NCI-H2171 (cell line): ENCODE results near the gene ARL8B.

Experiments
- DNase-seq: peaks from one replicate; lab custom pipeline; 2025; lab: John Stamatoyannopoulos, UW

Gene ARL8B

DNA sequence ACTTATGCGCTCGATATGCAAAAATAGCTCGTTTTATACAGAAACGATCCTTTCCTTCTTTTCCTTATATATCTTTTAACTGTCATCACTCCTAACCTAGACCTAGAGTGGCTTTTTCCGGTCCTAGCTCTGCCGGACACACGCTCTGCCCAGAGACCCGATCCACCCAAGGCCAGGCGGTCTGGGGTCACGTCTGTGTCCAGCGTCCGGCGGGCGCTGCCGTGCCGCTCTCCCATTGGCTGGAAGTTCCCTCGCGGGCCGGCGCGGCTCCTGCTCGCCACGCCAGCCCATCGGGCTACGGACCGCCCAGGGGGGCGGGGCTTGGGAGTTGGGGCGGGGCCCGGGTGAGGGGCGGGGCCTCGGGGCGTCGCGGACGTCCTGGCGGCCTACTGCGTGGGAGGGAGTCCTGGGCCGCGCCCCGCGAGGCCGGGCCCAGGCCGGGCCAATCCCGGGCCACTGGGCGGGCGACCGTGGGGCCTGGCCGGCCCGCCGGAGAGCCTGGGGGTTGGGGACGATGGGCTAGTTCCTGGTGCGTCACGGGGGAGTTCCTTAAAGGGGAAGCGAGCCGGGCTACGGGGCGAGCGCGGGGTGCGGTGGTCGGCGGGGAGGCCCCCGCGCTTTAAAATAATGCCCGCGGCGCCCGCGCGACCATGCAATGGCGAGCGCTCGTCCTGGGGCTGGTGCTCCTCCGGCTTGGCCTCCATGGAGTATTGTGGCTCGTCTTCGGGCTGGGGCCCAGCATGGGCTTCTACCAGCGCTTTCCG lies 65.2 kb downstream of the ARL8B start, which contains the start of gene EDEM1:
TSS of gene EDEM1 (plus strand) at position 552 of the 764 bp plus-strand sequence. CDS start at position 651, 99 bp downstream.
- DNase-seq: peak; percentile 37

DNA sequence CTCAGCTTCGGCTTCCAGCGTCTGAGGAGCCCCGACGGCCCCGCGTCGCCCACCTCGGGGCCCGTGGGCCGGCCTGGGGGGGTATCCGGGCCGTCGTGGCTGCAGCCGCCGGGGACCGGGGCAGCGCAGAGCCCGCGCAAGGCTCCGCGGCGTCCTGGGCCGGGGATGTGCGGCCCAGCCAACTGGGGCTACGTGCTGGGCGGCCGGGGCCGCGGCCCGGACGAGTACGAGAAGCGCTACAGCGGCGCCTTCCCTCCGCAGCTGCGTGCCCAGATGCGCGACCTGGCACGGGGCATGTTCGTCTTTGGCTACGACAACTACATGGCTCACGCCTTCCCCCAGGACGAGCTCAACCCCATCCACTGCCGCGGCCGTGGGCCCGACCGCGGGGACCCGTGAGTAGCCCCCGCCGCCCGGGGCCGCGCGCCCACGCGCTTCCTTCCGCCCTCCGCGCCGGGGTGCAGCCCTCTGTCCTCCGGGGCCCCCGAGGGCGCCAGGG lies 65.9 kb downstream of the ARL8B start:
- DNase-seq: no peak

DNA sequence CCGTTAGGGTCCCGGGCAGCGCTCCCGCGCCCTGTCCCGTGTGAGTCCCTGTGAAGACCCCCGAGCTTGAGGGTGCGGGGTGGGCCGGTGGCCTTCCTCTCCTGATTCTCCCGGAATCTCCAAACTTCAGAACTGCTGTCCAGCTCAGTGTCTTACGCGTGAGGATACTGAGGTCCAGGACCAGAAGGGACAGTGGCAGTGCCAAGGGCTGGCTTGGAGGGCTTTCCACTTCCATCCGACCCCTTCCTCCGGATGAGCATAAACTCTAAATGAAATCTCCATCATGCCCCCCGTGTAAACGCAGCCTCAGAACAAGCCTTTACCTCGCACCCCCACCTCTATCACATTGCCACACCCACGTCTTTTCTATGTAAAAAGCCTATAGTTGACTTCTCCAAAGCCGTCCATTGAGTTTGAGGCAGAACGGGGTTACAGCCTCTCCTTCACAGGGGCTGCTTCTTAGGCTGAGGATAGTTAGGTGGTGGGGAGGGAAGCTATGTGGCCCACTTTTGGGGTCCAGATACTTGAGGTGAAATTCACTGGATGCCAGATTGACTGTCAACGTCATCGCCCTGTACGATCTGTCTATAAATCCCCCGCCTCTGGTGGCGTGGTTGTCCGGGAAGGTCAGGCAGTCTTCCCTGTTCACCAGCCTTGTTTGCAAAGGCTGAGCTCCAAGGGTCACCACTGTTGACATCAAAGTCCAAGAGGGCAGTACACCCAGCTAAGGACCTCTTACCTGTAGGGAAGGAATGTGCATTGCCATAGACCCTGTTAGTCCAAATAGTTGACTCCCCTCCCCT lies 66.5 kb downstream of the ARL8B start:
- no peak for DNase-seq

DNA sequence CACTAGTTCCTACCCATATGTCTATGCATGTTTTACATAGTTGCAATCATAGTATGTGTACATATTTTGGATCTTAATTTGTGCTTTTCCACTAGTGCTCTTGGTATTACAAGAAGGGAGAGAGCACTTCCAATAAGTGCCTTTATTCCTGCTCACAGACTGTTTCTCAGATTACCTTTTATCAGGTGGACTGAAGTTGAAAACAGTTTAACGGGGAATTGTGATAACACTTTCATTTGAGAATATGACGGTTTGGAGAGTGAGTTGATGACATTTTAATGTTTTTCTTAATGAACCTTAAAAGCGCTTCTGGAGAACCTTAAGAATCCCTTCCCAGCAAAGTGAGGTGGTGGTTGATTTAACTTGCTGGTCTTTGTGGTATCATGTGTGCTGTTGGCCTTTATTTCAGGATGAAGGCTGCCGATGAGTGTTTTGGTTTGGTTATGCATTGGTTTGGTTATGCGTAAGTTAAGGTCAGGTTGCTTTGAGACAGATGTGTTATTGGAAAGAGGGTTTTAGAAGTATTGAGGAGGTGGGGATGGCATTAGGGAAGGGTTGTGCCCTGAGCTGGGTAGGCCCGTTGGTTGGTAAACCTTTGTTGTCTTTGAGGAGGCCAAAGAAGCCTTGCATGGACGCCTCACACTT lies 68.2 kb downstream of the ARL8B start:
- no peak for DNase-seq

DNA sequence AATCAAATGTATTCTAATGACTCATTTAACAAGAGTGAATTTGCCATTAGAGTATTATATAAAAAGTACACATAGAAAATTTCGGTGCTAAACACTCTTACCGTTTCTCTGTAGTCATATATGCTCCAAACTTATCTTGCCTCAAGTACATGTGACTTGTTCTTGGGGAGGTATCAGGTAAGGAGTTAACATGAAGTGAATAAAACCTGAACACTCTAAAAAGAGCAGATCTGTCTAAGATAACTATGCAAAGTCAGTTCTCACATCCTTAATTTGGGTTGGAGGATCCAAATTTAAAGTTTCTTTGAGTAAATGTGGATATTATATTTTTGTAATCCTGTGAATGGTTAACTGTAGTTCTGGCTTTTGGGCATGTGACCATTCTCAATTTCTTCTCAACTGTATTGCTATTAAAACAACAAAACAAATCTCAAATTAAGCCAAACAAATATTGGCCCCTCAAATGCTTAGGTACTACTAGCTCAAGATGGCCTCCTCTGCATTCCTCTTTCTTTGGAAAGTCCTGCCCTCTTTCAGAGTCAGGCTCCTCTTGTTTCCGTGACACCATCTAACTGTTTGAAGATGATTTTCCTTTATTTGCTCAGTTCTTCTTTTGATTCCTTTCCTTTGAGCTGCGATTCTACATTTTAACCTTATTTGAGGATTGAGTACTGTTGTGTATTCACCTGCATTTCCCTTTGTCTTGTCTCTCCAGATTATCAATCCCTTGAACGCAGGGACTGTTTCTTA lies 69.6 kb downstream of the ARL8B start:
- DNase-seq: no peak

DNA sequence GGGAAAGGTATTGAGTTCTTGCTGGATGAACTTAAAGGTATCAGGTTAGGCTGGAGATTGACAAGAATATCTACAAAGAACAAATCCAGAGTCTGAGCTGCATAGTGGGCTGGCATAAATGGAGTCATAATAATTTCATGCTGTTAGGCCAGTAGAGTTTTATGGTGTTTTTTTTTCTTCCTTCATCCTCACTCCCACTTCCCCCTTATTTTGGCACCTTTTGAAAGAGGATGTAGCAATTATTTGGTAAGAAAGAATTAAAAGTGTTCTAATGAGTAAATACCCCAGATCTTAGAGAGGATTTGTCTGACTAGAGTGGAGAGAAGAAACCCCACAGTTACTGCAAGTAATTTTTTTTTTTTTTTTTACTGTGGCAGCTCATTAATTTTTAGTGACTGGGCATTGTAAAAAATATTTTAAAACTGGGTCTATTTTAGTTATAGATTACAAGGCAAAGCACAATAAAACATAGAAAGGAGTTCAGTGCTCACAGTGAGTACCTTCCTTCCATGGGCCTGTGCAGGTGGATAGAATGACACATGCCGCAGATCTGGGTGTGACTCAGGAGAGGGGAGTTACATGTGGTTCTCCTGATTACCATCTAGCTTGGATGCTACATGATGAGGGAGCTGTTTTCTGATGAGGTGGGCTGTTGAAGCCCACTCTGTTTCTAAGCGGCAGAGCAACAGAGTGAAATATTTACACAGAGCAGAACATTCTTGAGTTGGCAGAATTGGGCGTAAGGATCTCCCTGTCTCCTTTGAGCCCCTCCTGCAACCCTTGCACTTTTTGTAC lies 70.7 kb downstream of the ARL8B start:
- no peak for DNase-seq

DNA sequence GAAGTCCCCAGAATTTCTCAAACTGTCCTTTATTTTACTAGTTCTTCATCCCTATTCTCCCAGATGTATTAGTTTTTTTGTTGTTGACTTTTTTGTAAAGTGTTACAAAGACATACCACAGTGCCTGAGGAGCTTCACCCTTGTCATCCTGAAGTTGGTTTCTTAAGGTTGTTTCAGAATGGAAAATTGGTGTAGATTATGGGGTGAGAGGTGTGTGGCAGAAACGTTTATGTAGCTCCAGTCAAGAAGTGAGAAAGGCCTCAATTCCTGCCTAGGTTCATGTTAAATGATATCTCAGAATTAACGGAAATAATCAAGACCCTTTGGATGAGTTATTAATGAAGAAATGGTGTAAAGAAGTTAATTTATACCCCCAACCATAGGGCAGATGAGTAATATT lies 72.2 kb downstream of the ARL8B start:
- no peak for DNase-seq

DNA sequence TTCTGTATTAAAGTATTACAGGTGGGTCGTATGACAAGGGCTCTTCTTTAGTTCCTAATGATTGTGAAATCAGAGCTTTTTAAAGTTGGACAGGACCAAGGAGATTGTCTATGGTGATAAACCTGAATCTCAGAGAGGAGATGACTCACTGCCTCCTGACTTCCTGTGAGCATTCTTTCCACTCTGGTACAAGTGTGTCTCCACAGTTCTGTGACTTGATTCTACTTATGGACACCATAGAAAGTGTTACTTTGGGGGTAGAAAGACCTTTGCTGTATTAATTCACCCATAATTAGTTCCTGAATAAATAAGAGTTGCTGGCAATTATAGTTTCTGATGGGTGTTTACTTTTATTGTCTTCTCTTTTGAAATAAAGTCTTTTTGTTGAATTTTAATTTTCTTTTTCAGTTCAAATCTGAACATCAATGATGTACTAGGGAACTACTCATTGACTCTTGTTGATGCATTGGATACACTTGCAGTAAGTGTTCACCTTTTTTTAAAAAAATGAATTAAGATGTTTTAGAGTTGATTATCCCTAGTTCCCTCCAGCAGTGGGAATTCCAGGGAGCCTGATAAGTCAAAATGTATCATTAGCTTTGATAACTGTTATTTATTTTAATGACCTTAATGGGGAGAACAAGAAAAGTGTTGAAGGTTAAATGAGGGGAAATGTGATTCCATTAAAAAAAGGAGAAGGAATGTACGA lies 72.9 kb downstream of the ARL8B start:
- DNase-seq: no peak

DNA sequence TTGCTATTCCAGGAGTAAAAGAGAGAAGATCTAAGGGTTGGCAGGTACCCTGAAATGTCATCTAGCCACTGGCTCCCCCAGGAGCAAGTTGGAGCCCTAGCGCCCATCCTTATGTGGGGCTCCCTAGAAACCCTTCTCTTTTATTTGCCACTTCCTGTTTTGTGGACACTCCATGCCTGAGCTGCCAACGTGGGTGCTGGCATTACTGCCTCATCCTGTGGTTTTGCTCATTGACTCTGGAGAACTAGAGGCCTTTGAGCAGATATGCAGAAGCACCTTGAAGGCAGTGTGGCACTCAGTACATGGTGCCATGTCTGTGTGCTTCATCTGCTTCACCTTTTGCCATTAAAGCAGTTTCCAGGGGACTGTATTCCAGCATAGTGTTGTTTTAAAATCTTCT lies 73.5 kb downstream of the ARL8B start:
- DNase-seq: no peak

DNA sequence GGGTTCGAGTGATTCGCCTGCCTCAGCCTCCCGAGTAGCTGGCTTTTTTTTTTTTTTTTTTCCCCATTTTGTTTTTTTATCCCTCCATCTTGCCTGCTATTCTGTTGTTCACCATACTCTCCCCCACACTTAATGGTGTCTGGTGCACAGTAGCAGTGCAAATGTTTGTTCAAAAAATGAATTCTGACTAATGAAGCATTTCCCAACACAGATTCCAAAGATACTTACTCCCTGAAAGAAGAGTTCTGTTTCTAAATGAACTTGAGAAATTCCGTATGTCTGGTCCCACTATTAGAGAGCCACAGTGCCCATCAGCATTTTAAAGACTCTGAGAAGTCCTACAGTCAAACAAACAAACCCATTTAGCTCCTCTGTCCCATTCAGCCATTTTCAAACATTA lies 74.9 kb downstream of the ARL8B start:
- no peak for DNase-seq

DNA sequence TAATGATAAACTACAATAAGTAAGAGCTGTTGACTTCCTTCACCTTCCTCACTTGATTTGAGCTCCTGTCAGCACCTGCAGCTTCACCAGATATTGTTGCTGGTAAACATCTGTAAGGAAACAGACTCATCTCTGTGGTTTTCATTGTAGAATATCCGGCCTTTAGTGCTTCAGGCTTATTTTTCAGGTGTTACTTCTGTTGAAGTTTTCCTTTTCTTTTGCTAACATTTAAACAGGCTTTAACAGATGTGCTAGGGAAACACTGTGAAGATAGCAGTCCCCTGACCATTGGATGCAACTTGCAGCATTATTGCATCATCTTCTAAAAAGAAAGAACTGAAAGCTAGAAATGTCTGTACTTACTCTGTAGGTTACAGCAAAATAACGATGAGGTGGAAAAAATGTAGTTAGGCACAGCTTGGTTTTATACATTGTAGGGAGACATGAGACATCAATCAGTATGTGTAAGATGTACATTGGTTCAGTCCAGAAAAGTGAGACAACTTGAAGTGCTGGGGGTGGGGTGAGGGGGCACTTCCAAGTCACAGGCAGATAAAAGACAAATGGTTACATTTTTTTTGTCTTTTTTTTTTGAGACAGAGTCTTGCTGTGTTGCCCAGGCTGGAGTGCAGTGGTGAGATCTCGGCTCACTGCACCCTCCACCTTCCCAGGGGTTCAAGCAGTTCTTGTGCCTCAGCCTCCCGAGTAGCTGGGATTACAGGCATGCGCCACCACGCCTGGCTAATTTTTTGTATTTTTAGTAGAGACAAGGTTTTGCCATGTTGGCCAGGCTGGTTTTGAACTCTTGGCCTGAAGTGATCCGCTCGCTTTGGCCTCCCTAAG lies 75.6 kb downstream of the ARL8B start:
- DNase-seq: no peak

DNA sequence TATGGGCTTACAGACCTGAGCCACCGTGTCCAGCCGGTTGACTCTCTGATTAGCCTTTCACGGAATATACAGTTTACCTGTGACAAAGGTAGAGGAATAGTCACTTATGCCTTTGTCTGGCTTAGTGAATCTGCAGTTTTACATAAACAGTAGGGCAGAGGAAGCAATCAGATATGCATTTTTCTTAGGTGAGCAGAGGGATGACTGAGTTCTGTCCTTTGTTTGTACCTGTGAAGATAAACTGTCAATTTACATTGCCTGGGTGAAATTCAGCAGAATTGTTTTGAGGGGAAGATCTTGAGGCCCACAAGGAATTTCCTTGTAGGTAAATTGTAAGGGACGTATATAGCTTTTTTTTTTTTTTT lies 76.2 kb downstream of the ARL8B start:
- no peak for DNase-seq

DNA sequence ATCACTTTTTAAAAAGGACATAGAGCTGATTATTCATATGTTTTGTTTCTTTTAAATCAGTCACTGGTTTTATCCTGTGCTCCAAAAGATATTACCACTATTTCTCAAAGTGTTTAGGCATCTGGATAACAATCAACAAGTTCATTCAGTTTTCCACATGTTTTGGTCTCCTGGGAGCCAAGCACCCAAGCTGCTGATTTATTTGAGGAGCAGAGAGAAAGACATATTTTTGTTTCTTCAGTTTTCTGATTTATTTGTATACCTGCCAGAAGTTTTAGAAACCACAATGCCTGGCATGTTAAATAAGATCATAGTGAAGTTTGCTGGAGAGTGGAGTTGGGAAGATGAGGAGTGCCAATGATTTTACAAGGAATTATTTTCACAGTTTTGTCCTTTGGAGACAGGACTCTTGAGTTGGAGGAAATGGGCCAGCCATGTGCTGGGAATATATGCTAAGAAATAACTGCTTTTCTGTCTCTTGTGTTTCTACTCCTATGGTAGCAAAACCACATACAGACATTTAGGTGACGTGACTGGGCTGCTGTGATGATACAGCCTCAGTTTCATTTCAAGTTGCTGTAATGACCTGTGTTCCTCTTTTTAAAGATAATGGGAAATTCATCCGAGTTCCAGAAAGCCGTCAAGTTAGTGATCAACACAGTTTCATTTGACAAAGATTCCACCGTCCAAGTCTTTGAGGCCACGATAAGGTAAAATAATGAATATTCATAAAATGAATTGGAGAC lies 77.1 kb downstream of the ARL8B start:
- no peak for DNase-seq

DNA sequence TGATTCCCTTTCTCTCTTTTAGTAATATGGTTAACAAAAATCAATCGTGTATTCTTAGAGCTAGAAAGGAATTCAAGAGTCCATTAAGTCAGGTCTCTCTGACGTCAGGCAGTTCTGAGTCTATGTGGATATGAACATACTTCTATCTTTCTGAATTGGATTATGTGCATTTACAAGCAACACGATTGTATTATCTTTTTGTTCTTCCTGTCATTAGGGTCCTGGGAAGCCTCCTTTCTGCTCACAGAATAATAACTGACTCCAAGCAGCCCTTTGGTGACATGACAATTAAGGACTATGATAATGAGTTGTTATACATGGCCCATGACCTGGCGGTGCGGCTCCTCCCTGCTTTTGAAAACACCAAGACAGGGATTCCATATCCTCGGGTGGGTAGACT lies 79.4 kb downstream of the ARL8B start:
- no peak for DNase-seq

DNA sequence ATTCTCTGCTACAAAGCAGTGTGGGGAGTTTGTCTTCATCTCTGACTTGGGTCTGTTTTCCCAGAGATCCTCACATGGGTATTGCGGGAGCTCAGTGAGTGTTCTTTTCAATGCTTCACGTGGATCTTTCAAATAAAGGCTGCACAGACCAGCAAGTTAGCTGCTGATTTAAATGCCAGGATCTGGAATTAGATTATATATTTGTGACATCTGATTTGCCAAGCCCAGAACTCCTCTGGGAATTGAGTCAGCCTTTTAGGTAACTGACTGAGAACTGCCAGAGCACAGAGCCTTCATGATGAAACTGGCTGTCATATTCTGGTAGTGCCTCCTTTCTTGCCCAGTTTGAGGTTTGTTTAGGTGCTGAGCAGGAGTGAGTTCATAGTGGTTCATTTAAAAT lies 80.1 kb downstream of the ARL8B start:
- no peak for DNase-seq

DNA sequence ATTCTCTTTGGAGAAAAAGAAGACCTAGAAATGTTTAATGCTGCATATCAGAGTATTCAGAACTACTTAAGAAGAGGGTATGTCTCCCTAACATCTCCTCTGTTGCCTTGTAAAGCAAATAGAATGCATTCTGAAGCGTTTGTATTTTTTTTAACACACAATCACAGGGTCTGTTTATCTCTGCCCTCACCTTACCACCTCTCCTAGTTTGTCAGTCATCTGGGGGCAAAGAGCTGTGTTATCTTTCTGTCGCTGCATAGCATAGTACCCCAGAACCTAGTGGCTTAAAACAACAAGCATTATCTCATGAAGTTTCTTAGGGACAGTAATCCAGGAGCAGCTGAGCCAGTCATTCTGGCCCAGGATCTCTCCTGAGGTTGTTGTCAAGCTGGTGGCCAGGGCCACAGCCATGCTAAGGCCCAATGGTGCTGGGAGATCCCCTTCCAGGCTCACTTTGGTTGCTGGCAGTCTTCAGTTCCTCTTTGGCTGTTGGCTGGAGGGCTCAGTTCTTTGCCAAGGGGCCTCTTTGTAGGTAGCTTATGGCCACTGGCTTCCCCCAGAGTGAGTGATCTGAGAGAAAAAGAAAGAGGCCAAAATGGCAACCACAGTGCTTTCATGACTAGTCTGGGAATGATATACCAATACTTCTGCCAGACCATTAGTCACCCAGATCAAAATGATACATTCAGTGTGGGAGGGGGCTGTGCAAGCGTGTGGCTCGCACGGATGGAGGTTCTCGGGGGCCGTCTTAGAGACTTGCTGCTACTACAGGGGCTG lies 83.3 kb downstream of the ARL8B start:
- DNase-seq: no peak

DNA sequence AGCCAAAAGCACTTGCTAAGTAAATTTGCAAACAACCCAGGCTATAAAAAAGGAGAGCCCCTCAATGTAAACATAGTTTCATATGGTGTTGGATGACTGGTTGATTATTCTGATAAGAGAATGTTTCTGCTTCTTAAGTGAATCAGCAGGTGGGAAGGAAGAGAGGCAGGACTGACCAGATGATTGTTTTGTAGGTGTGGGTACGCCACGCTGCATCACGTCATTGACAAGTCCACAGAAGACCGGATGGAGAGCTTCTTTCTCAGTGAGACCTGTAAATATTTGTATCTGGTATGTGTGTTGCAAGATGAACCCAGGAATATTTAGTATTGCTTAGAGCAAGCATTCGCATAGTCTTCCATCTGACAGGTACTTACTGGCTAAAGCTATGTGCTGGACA lies 88.8 kb downstream of the ARL8B start:
- DNase-seq: no peak
